CD4-positive, alpha-beta T cell treated with Interleukin-6 at 100 ng/mL for 8 hours (primary cell): ENCODE results near the gene PIERCE2.
"Not testable (repeated sequence)": the region's sequence is repeated elsewhere in the genome, so short reads cannot be mapped to it uniquely, and the experiment has no call there.

Experiments used
- DNase-seq: peaks from one replicate; pipeline ENCODE4 v3.0.0-alpha.2; 2020; ENCODE audit warnings: mixed read lengths, low spot score

The PIERCE2 gene

DNA sequence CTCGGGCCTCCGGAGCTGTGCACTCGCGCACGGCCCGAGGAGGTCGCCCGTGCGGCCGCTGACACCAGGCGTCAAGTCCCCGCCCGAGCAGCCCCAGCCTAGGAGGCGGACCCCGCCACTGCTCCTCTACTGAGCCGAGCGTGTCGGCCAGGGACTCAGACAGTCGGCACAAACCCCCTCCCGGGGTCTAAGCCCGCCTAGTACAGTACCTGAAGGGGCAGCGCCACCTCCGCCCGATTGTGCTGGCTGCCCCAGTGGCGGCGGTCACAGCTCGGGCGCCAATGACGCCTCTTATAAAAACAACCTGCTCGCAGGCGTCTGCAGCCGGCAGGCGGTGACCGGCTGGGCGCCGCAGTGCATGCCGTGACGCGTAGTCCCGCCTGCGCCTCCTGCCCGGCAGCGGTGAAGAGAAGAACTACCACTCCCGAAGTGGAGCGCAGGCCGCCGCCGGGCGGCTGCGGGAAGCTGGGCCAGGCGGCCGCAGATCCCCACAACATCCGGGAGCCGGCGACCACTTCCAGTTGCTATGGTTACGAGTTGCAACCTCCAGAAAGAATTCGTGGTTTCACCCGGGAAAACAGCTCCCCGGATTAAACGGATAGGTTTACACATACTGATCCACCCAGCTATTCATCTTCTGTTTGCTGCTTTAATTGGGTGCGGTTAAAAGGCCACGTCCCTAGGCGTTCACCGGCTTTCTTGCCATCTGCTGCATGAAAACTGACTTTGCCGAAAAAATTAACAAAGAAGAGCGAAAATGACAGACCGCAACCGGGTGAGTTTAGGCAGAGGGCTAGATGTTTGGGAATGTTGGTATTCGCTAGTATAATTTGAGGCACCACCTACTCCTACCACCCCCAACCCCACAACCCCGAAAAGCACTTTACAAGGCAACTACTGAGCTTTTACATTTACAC is at the start of gene PIERCE2, which contains the start of gene CCPG1:
Gene PIERCE2 (plus strand): TSS at position 484 of the 917 bp plus-strand sequence. CDS start 274 bp downstream, at position 758.
Gene CCPG1 (minus strand): TSS at position 348 of the 917 bp plus-strand sequence. CDS start 18,935 bp downstream, outside the sequence.
- DNase-seq, result peak; percentile 83

DNA sequence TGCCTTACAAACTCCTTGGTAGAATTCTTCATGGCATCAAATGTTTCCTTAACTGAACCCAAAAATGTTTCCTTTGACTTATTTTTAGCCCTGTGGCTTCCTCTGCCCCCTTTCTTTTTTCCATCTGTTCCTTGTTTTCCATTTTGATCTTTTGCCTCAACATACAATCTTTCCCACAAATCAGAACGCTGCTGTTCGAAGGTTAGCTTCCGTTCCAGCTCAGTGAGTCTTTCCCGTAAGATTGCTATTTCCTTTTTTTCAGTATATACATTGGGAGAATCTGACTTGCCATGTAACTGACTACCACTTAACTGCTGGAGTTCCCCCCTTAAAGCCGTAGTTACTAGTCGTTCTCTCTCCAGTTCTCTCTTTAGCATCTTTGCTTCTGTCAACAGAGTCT is 48.0 kb upstream of the PIERCE2 start:
- DNase-seq, result no peak

- no peak for DNase-seq
Observed at GRCh38 chr15:55361048-55361447, 47.2 kb upstream of the PIERCE2 start.

DNA sequence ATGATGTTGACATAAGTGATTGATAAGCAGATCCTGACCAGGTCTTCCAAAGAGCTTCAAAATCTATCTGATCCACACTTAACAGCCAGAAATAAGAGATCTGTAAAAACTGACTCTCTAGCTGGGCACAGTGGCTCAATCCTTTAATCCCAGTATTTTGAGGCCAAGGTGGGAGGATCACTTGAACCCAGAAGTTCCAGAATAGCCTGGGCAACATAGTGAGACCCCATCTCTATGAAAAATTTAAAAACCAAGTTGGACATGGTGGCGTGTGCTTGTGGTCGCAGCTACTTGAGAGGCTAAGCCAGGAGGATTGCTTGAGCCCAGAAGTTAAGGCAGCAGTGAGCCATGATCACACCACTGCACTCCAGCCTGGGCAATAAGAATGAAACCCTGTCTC is 45.7 kb upstream of the PIERCE2 start:
- no peak for DNase-seq

GRCh38 chr15:55366981-55367380 is 41.3 kb upstream of the PIERCE2 start:
- no peak for DNase-seq

DNA sequence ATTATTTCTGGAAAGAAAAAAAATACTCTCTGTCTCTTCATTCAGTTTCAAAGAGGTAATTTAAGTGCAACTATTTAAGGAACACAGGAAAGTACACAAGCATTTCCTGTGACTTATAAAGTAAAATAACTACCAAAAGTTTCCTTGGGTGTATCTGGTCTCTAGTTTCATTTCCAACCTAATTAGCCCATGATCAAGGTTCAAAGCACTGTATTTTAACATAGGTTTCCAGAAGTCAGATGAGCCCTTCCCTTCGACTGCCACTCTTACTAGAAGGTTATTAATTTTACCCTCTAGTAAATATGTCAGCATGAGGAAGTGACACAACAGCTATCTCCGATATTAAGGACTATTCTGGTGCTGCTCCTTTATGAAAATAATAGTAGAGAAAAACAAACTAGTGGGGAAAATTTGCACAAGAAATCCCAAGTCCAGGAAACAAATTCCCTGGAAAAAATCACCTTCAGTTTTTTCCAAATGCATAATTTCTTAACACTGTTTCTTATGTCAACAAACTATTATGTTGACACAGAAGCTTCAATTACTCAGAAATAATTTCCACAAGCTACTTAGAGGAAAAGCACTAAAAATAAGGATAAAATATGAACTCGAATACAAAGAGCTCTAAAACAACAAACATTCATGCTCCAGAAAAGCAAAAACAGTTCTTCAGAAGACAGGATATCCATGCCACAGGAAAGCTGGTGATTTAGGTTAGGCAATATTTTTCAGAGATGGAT is 35.4 kb upstream of the PIERCE2 start:
- no peak for DNase-seq

- DNase-seq, result no peak
Observed at GRCh38 chr15:55379095-55379494, 29.2 kb upstream of the PIERCE2 start.

DNA sequence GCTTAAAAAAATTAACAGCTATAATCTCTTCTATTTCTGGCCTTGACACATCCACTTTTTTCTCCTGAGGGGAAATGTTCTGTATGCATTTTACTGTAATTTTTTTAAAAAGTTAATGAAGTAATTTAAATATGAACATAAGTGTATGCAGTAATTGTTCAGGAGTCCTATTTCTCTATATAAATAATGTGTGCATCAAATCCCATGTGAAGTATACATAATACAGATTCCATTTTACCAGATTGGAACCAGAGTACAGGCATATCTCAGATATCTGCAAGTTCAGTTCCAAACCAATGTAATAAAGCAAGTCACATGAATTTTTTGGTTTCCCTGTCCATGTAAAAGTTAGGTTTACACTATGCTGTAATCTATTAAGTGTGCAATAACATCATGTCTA is 26.7 kb upstream of the PIERCE2 start:
- no peak for DNase-seq

- DNase-seq, result no peak
Observed at GRCh38 chr15:55383687-55384086, 24.6 kb upstream of the PIERCE2 start.

DNA sequence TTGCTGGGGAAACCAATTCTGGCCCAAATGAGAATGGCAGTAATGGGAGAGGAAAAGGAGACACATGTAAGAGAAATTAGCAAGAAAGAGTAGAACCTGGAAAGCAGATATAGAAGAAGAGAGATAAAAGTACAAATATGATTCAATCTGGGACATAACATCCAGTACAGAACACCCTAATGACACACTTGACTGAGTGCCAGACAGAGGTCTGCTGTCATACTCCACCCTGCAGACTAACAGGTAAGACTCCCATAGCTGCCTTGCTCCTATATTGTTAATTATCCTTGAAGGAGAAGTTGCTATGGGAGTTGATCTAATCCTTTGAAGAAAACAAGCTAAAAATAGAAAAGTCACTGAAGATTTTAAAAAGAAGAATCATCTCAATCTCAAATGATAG is 21.3 kb upstream of the PIERCE2 start:
- no peak for DNase-seq

DNA sequence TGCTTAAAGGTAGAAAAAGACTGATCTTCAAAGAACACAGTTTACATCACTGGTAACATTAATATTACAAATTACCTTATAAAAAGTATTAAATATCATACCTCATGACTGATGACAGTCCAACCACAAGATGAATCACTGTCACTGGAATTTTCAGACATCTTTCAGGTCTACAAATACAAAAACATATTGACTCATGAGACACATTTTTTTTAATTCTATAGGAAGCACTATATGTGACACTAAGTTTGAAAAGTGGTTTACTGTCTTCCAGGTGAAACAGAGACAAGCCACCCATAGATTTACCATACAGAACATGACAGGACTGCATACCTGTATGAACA is 19.1 kb upstream of the PIERCE2 start:
- DNase-seq, result no peak

- no peak for DNase-seq
Observed at GRCh38 chr15:55394694-55395093, 13.6 kb upstream of the PIERCE2 start.

DNA sequence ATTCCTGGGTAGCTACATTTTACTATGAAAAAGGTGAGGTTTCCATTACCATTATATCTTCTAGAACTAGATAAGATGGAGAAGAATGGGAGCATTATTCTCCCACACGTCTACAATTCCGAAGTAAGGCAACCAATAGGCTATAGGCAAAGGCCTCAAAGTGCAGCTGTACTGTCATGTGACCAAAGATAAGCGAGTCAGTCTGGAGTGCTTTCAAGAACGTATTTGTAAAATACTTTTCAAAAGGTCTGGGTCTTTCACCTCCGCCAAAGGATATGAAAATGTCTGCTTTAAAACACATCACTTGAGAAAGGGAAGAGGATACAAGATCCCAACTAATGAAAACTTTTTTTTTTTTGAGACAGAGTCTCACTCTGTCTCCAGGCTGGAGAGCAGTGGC is 10.1 kb upstream of the PIERCE2 start:
- DNase-seq, result no peak

DNA sequence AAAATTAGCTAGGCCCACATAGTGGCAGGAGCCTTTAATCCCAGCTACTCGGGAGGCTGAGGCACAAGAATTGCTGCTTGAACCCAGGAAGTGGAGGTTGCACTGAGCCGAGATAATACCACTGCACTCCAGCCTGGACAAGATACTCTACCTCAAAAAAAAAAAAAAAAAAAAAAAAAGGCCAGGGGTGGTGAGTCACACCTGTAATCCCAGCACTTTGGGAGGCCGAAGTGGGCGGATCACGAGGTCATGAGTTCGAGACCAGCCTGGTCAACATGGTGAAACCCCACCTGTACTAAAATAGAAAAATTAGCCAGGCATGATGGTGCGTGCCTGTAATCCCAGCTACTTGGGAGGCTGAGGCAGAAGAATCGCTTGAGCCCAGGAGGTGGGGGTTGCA is 8.2 kb upstream of the PIERCE2 start:
- DNase-seq, result not testable (repeated sequence)

DNA sequence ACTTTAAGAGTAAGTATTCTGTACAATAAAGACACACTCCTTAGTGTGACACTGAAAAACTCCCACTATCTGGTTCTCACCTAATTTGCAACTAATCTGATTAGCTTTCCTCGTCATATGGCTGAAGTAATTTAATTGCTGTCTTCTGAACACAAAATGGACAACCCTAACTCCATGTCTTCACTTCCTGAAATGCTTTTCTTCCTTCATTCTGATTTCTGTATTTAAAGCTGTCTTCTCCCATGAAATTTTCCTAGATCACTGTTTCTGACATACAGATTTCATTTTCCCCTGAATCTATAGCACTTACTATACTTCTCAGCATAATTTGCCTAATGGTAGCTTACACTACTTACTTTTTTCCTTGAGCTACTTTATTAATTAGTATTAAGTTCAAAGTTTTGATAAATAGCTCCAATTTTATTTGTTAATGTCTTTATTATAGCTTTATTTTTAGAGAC is 6.5 kb upstream of the PIERCE2 start:
- DNase-seq, result no peak

DNA sequence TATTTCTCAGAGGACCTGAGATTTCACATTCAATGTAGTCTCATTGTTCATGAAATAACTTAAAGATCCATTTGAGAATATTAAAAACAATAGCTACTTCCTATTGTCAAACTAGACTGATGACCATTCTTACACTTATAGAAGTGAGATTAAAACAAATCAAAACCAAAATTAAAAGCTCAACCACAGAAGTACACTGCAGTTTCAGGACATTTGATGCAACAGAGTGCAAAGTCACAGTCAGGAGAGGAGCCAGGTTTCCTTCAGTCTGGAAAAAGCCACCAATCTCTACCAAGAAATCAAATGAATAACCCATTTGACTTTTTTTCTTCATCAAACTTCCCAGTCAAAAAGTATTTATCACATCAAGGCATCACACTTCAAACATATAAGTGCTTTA is 5.6 kb upstream of the PIERCE2 start:
- no peak for DNase-seq

DNA sequence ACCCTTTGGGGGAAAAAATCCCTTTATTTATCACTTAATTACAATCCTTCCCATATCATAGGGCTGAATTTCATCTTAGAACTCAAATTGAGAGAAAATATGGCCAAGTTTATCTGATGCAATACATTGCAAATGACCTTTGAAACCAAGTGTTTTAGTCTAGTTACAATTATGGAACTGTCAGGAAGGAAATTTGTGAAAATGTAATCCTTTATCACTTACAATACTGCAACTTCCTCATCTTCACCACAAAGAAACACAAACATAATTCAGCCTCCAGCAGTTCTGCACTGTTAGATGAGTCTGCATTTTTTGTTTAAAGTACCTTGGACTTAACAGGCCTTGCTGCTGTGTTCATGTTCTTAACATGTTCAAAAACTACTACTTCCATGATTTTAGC is 4.8 kb upstream of the PIERCE2 start:
- no peak for DNase-seq

- no peak for DNase-seq
Observed at GRCh38 chr15:55407498-55408011, 740 bp upstream of the PIERCE2 start.

DNA sequence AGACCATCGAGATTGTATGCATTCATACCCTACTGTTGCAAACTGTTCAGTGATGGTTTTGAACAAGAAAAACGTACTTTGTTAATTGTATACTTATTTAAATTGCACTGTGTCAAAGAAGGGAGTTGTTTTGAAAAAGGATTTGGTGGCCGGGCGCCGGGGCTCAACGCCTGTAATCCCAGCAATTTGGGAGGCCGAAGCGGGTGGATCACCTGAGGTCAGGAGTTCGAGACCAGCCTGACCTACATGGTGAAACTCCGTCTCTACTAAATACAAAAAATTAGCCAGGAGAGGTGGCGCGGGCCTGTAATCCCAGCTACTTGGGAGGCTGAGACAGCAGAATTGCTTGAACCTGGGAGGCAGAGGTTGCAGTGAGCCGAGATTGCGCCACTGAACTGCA is 681 bp downstream of the PIERCE2 start:
- not testable (repeated sequence) for DNase-seq

GRCh38 chr15:55417678-55418077 is 9.4 kb downstream of the PIERCE2 start:
- DNase-seq, result not testable (repeated sequence)

DNA sequence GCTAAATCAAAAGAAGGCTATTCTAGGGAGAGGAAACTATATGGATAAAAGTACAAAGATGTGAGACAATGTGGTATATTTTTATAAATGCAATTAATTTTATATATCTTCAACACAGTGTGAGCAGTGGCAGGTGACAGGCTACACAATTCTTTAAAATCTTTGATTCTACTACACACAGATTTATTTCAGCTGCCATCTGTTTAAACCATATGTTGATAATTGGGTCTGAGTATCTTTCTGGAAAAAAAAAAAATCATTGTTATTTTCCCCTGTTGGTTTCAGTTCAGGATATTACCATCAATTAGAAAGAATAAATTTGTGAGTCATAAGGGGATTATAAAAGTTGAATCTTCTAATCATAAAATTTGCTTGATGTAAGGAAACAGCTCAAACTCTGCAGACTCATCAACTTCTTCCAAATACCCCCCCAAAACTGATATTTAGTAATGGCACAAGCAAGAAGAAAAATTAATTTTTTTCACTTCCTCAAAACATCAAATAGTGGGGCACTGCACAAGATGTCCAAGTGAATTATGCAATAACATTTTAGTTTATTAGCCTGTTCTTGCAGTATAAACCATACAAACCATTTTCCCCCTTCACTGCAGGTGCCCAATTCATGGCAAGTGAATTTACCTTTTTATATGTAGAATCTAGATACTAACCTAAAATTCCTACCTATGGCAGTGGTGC is 12.0 kb downstream of the PIERCE2 start:
- no peak for DNase-seq

- no peak for DNase-seq
Observed at GRCh38 chr15:55422089-55422488, 13.8 kb downstream of the PIERCE2 start.
